Measurements from ENCODE around the gene P2RY14.

The P2RY14 gene

DNA sequence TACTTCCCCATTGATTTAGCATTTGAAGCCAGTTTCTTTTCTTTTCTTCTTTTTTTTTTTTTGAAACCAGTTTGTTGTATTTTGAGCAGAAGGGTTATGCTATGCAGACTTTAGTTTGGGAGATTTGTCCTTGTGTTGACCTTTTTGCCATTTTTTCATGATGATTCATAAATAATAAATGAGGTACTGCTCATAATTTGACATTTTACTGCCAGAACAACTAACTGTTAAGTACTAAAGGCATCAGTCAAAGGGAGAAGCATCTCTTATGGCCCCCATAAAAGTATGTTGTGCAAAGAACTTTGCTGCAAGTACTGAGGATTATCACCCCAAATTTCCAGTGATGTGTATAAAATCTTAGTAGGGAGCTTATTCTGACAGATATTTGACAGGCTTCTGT lies 40.0 kb upstream of the P2RY14 start:
- H3K4me3 ChIP-seq, result no peak overlapping the region
- H3K27ac ChIP-seq, result no peak overlapping the region
- TF ChIP-seq, protein P1, sequence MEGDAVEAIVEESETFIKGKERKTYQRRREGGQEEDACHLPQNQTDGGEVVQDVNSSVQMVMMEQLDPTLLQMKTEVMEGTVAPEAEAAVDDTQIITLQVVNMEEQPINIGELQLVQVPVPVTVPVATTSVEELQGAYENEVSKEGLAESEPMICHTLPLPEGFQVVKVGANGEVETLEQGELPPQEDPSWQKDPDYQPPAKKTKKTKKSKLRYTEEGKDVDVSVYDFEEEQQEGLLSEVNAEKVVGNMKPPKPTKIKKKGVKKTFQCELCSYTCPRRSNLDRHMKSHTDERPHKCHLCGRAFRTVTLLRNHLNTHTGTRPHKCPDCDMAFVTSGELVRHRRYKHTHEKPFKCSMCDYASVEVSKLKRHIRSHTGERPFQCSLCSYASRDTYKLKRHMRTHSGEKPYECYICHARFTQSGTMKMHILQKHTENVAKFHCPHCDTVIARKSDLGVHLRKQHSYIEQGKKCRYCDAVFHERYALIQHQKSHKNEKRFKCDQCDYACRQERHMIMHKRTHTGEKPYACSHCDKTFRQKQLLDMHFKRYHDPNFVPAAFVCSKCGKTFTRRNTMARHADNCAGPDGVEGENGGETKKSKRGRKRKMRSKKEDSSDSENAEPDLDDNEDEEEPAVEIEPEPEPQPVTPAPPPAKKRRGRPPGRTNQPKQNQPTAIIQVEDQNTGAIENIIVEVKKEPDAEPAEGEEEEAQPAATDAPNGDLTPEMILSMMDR (IDR thresholded peaks at IDR 0.05), result no peak
- no peak for DNase-seq (ENCODE audit: low spot score)

DNA sequence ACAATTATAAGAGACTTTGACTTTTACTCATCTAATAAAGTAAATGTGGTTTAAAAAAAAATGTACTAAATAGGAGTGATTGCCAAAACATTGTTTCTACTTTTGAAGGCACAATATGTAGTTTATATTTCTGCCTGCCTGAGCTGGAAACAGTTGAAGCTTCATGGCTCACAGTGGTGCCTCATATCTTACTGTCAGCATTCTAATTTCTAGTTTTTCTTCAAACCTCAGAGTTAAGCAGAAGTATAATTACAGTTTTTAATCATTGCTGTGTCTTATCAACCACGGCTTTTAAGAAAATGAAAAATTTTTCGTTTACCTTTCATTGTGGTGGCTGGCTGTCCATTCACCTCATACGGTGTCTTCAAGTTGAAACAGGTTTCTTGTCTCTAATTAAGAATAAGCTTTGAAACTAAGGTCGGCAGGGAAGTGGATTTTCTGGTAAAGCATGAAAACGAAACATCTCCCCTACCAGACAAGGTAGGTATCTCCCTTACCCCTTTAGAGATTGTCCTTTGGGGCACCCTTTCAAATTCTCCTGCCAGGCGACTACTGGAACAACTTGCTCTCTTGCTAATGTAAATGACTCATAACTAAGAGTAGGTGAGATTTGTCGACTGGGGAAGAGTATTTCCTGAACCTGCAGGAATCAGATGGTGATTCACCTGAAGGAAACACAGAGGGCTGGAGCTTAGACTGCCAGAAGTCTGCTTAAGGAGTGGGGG lies 38.1 kb upstream of the P2RY14 start, which contains the start of gene GPR87:
GPR87 (minus strand) TSS at position 554 of the 725 bp plus-strand sequence. CDS start 16,720 bp downstream, outside the sequence.
- Histone ChIP-seq H3K27ac (no peak within 1 kb of the TSS), H3K4me3 (no peak within 1 kb of the TSS)
- TF ChIP-seq, protein P1 (IDR thresholded peaks at IDR 0.05), result no peak
- no peak for DNase-seq (ENCODE audit: low spot score)

GRCh38 chr3:151315846-151316245 lies 37.5 kb upstream of the P2RY14 start:
- DNase-seq (ENCODE audit: low spot score), result no peak
- Histone ChIP-seq H3K27ac (no peak overlapping the region), H3K4me3 (no peak overlapping the region)
- TF ChIP-seq, protein P1 (IDR thresholded peaks at IDR 0.05), result no peak

DNA sequence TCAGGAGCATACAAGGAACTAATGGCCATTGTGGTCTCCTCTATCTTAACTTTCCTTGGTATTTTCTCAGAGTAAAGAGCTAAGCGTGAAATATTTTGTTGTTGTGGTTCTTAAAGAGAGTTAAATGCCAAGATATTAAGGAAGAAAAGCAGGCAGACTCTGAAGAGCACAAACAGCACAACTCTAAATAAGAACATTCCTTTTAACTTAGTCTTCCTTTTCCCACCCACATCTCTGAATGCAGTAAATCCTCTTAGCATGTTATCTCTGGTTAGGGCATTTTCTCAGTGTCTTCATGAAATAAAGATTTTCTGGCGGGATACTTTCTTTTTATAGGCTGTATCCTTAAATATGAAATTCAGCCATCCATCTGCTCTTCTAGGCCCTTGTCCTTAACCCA lies 36.8 kb upstream of the P2RY14 start:
- H3K27ac ChIP-seq, result no peak overlapping the region
- TF ChIP-seq, protein P1 (IDR thresholded peaks at IDR 0.05), result no peak
- DNase-seq (ENCODE audit: low spot score), result no peak
- H3K4me3 ChIP-seq, result no peak overlapping the region

GRCh38 chr3:151314593-151314992 lies 36.3 kb upstream of the P2RY14 start:
- no peak for DNase-seq (ENCODE audit: low spot score)
- no peak overlapping the region for H3K4me3 ChIP-seq
- TF ChIP-seq, protein P1 (IDR thresholded peaks at IDR 0.05), result no peak

DNA sequence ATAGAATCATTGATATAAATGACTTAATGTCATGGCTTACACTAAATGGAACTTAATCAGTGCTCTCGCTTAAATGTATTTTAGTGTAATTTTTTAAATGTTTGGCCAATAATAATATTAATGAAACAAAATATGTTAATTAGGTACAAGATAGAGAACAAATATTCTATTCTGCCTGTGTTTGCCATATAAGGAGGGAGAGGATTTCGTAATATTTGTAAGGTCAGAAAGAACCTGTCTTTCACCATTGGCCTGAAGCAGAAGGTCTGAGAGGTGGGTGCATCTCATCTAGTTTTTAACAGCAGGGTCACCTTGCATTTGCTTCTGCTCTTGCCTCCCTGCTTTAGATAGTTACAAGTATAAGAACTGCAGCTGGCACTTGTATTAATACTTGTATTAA lies 35.8 kb upstream of the P2RY14 start:
- no peak for DNase-seq (ENCODE audit: low spot score)
- no peak overlapping the region for H3K27ac ChIP-seq
- no peak overlapping the region for H3K4me3 ChIP-seq
- TF ChIP-seq, protein P1 (IDR thresholded peaks at IDR 0.05), result no peak

More at GRCh38 chr3:151314593-151314992, 36.3 kb upstream of the P2RY14 start:
- H3K27ac ChIP-seq, result no peak overlapping the region

DNA sequence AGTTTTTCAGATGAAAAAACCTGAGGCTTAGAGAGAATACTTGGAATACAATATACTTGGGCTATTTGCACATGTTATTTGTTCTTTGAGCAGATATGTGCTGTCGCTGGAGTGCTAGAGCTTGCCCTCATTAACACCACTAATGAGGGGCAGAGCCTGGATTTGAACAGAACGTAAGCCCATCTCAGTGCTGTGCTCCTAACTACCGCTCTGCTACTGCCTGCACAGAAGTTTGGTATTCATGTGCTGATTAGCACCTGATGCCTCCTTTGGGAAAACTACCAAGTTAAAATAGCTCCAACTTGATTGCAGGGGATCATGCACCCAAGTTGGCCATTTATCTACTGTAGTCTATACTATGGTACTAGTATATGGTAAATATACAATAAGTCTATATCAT lies 34.6 kb upstream of the P2RY14 start:
- no peak overlapping the region for H3K4me3 ChIP-seq
- TF ChIP-seq, protein P1 (IDR thresholded peaks at IDR 0.05), result no peak
- H3K27ac ChIP-seq, result no peak overlapping the region
- no peak for DNase-seq (ENCODE audit: low spot score)
